NK-92 (cell line): ENCODE results near the gene E2F3.
"Not testable (repeated sequence)": the region's sequence is repeated elsewhere in the genome, so short reads cannot be mapped to it uniquely, and the experiment has no call there.

Experiments used
- DNase-seq: peaks from one replicate; lab custom pipeline; 2025; ENCODE audit not compliant: unreplicated experiment; lab: John Stamatoyannopoulos, UW

The E2F3 gene

DNA sequence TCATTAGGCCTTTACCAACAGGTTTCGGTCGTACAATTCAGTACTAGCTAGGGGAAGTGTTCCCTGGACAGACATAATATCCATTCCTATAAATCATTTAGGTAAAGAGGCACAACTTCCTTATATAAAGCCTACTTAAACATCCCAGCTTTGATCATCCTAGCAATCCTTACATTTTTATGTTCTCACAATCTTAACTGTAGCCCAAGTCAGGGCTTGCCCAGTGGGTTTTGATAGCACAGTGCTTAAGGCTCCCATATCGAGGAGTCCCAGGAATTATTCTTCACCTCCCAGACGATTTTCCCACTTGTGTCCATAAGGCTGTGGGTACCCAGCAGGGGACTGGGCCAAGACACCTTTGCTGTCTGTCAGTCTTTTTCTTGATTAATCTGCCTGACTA, 63.2 kb downstream of the E2F3 start:
- DNase-seq, result no peak

DNA sequence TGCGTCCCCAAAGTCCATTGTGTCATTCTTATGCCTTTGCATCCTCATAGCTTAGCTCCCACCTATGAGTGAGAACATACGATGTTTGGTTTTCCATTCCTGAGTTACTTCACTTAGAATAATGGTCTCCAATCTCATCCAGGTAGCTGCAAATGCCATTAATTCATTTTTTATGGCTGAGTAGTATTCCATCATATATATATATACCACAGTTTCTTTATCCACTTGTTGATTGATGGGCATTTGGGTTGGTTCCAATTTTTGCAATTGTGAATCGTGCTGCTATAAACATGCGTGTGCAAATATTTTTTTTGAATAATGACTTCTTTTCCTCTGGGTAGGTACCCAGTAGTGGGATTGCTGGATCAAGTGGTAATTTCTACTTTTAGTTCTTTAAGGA, 63.9 kb downstream of the E2F3 start:
- DNase-seq, result not testable (repeated sequence)

DNA sequence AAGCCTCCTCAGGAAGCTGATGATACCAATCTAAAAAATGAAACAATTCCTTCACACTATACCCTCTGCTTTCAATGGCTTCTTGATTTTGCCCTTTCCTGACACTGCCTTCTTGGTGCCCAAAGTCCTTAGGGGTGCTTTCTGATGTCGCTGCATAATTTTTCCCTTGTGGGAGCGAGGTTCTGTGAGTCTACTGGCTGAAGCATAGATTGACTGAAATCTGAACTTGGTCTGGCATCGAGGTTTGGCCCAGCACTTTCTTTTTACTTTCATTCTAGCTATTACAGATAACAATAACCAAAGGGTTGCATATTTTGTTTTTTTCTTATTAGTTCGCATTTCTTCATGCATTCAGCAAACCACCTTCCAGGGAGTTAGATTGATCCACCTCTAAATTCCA, 65.8 kb downstream of the E2F3 start:
- no peak for DNase-seq

DNA sequence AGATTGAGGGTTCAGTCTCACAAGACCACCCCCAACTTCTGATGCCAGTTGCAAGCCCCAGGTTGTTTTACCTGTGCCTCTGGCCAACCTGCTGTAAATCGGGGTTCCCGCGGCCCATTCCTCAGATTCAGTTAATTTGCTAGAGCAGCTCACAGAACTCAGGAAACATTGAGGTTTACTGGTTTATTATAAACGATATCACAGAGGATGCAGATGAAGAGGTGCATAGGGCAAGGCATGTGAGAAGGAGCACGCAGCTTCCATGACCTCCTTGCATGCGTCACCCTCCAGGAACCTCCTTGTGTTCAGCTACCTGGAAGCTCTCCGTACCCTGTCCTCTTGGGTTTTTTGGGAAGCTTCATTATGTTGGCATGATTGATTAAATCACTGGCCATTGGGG, 66.5 kb downstream of the E2F3 start:
- DNase-seq, result no peak

DNA sequence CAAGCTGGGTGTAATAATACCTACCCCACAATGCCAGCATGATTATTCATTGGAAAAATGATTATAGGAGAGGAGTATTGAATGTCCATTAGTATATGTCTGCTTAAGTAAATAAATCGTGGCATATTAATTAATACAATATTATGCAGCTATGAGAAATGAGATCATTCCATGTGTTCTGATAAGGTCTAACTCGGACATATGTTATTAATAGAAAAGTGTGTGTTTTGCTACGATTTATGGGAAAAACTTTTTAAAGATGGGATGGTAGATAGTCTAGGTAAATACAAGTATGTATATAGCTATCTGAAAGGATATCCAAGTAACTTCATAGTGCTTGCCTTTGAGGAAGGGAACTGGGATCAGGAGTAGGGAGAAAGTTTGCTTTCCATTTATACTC, 71.1 kb downstream of the E2F3 start:
- no peak for DNase-seq

DNA sequence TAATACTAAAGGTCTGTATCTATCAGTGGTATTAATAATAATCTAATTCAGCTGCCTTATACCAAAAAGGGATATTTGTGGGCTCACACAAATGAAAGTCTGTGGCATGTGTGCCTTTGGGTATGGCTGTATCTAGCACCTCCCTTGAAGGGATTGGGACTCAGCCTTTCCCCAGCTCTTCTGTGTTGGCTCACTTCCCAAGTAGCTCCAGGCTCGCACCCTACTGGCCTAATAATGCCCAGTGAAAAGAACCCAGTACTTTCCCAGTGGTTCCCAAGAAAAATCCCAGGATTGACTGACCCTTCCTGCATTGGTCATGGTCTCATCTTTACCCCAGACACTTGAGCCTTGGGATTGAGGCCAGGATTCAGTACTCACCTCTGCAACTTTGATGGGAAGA, 71.8 kb downstream of the E2F3 start:
- DNase-seq, result no peak

DNA sequence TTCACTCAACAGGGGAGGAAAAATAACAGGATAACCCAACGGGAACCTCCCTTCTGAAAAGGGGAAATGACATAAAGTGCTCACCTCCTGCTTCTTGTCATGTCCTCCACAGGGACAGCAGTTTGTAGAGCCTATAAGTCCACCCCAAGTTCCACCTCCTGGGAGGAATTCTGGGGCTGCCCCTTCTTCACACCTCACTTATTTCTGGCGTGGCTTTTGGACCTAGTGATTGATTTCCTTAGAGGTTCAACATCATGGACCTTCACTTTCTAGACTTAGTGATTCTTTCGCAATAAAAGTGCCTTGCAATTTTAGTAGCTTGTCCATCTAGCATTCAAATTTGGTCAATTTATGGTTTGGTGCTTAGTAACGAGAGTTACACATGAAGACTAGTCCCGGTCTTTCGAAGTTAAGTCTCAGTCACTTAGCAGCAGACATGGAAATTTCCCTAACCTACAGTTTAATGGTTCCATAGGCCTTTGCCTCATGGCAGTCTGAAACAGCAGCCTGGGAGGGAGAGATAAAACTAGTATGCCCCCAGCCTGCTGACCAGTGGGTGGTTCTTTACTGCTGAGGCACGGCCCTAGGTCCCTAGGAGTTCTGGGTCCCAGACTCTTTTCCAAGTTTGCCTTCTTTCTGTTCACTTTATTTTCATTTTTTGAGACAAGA, 73.3 kb downstream of the E2F3 start:
- no peak for DNase-seq

DNA sequence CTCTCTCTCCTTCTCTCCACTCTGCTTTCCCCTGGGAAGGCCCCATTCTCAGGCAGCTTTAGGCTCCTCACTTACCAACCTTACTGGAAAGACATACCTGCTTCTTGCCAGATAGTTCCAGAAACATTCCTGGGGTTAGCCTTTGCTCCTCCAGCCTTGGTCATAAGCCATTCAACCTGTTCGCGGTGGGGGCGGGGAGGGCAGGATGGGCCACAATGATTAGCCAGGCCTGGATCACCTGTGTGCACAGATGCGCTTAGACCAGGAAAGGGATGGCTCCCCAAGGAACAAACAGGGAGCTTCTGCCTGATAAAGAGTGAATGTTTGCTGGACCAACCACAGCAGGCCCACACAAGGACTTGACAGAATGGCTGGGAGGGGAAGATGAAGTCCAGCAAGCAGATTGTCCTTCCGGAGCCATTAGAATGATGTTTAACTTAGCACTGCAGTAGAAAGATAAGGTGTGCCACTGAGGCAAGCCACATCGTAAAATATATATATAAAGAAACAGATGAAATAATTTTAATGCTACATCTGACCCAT, 74.9 kb downstream of the E2F3 start:
- no peak for DNase-seq

DNA sequence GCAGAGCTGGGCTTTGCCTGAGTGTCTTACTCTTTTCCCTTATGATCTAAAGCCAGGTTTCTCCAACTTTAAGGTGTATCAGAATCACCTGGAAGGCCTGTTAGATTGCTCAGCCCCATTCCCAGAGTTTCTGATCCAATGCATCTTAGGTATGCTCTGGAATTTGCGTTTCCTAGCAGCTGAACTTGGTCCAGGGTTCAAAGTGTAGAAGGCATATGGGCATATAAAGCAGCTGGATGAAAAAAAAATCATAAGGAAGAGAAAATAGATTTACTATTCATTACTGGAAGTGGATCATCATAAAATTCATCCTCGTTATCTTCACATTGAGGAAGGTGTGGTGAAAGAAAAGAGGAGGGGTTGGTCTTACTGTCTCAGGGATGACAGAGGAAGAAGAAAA, 75.8 kb downstream of the E2F3 start:
- no peak for DNase-seq

DNA sequence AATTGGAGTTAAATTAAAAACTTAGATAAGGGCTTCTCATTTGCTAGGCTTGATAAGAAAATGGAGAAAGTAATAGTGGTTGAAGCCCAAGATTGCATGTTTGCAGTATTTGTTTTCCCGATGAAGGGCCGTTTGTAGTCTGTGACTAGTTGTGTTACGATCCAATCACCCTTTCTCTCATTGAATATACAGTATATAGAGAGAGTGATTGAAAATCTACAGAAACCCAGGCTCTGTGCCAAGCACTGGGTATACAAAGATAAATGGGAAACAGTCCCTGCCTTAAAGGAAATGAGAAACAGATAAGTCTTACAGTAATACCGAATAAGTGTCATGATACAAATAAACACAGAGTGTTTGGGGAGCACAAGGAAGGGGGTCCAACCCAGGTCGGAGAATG, 77.4 kb downstream of the E2F3 start:
- no peak for DNase-seq

DNA sequence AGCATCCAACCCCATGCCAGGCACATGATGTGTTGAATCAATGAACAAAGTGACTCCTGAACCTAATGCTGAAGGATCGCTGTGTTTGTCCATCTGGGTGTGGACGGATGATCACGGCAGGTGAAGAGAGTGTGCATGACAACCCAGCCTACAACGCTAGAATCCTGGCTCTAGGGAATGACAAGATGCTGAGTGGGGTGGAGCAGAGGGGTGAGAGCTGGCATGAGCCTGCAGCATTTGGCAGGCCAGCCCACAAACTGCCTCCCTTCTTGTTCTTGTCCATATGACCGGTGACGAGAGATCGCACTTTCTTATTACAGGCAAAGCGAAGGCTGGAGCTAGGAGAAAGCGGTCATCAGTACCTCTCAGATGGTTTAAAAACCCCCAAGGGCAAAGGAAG, 77.8 kb downstream of the E2F3 start:
- no peak for DNase-seq

DNA sequence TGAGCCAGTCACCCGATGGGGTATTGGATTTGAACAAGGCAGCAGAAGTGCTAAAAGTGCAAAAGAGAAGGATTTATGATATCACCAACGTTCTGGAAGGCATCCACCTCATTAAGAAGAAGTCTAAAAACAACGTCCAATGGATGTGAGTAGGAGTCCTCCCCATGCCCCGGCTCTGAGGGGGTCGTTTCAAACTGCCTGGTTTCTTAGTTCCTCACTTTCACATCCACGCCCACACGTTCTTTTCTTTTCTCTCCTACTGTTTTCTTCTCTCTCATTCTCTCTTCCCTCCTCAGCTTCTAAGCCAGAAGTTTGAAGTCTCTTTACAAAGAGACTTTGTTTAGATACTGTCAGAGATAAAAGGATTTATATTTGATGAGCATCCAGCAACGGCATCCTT, 79.6 kb downstream of the E2F3 start:
- DNase-seq, result no peak

DNA sequence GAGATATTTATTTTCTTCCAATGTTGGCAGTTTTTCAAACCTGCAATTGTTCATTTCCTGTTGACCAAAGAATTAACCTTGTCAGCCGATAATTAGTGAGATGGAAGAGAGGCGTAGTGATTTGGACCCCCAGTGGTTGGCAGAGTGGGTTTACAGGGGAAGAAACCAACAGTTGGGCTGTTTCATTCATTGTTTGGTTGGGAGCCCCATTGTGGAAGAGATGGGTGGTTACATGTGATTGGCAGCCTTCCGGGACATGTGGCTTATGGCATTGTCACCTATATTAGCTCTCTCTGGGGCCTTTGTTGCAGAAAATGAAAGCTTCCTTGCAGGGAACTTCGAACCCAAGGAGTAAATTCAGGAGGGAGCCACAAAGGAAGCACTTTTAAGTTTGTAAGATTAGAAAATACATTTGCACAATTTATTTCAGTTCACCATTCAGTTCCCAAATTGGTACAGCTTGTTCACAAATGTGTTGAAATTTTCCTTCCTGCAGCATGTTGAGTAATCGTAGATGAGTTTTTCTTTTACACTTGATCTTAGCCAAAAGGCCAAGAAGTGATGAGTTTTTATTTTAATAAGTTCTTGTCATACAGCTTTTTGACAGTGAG, 82.3 kb downstream of the E2F3 start:
- DNase-seq, result no peak

DNA sequence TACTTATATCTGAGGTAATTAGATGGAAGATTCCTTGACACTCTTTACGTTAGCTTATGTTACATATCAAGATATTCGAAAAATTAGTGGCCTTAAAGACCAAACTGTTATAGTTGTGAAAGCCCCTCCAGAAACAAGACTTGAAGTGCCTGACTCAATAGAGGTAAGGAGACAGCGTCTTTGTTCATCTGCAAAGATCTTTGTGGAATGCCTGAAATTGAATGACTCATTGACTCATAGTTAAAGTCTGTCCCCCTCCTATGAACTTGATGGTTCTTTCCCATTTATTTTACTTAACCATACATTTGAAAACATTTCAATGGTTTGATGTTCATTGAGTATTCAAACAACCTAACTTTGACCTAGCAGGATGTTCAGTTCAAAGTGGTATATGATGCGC, 85.0 kb downstream of the E2F3 start:
- DNase-seq, result no peak

DNA sequence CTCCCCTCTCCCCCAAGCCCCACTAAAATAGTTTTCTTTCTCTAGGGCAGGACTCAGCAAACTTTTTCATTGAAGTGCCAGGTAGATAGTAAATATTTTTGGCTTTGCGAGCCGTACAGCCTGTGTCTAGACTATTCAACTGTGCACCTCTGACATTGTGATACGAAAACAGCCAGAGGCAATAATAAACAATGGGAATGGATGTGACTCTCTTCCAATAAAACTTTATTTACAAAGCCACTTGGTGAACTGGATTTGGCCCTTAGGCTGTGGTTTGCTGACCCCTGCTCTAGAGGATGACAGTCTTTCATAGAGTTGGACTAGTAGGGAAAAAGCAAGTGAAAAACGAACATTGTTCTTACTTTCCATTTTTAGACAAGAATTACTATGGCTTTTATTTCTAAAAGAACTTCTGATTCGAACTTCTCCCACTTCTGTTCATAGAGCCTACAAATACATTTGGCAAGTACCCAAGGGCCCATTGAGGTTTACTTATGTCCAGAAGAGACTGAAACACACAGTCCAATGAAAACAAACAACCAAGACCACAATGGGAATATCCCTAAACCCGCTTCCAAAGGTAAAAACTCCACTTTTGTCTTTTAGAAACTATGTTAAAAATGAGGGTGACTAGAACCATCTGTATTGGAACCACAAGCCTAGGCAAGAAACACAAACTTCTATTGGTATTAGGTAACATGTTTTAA, 86.1 kb downstream of the E2F3 start:
- no peak for DNase-seq

DNA sequence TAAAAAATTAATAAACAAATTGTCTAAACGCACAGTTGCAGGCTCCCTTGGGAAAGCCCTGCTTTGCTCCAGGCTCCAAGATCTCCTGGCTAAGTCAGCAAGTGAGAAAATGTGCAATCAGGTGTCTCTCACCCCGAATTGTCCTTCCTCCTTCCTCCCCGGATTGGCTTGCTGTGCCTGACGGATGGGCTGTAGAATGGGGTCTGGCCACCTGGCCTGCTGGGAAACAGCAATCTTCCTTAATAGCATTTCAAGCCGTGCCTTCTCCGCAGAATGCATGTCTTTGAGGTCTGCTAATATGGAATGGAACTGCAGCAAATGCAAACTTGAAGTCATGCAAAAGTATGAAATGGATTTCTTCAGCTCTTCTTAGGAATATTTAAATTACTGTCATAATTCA, 88.9 kb downstream of the E2F3 start:
- no peak for DNase-seq

DNA sequence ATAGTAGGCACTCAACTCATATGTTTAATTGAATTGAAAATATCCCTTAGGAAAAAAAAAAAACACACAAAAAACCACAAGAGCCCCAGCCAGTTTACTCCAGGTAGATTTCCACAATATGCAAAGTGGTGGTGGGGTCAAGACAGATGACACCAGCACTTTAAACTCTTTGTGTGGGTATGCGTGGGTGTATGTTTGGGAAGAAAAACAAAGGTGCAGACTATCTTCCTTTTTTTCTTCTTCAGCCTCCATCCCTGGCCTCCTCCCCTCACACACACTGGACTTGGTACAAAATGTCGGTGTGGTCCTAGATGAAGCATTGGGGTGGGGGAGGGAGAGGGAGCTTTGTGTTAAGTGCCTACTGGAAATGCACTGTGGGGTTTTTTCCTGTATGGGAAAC, 90.4 kb downstream of the E2F3 start:
- no peak for DNase-seq

DNA sequence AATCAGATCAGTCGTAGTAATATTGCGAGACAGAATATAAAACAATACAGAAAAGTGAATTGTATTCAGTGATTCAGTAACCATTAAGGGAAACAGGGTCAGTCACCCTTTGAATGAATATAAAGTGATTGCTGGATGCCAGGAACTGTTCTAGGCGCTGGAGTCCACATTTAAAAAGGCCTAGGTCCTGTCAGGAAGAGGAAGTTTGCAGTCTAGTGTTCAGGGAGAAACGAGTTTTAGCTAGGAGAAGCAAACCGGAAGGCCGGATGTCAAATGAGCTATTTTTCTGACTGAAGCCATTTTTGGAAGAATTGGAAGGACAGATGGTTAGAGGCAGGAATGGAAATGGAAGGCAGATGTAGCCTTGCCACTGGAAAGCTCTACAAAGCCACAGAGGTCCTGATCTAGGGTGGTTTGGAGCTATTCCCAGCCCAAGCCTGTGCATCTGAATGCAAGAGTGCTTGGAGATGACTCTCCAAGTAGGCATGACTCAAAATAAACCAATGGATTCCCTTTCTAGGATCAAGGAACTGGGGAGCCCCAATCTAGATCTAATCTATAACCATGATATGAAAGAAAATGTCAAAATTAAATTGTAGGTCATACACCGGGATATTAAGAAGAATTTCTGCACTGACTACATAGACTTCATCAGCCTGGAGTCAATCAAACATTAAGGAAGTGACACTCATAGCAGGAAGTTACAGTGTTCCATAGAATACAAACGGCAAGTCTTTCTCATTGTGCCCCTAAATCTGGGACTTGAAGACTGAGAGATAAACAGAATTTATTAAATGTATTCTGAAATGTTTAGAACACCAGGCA, 95.7 kb downstream of the E2F3 start:
- no peak for DNase-seq

DNA sequence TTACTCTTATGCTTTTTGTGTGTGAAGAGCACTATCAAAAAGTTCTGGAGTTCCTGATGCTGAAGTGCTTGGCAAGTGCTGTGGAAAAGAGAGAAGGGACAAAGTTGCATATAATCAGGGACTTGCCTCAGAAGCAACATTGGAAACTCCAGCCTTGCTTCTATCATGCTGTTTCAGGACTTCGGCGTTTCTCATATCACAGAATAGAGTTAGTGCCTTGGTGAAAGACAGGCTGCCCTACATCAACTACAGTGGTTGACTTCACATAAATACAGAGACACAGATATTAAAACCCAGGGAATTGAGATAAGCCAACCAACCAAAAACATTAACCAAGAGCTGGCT, 96.3 kb downstream of the E2F3 start:
- no peak for DNase-seq

DNA sequence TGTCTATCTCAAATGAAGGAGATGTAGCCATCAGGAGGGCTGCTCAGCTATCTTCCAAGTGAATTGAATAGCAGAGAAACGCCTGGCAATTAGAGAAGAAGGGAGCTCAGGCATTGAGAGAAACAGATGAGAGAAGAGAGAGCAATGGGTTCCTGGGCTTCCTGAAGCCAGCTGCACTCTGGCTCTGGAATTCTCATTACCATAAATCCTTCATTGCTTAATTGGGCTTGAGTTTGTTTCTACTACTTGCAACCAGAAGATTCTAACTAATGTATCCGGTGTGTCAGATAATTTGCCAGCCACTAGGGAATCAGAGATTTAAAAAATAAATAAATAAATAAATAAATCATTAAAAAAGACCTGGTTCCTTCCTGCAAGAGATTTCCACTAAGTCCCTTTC, 107.5 kb downstream of the E2F3 start:
- DNase-seq, result no peak

DNA sequence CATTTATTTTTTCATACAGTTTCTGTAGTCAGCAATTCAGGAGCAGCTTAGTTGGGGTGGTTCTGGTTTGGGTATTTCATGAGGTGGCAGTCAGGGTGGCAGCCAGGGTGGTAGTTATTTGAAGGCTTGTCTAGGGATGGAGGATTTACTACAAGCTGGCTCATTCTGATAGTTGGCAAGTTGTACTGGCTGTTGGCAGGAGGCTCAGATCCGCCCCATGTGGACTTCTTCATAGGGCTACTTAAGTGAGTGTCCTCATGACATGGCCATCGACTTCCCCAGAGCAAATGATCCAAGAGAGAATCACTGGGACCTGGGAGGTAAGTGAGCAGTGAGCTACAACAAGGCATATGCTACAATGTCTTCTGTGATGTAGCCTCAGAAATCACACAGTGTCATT, 110.2 kb downstream of the E2F3 start:
- DNase-seq, result no peak

DNA sequence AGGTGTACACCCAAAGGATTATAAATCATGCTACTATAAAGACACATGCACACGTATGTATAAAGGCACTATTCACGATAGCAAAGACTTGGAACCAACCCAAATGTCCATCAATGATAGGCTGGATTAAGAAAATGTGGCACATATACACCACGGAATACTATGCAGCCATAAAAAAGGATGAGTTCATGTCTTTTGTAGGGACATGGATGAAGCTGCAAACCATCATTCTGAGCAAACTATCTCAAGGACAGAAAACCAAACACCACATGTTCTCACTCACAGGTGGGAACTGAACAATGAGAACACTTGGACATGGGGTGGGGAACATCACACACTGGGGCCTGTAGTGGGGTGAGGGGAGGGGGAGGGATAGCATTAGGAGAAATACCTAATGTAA, 123.5 kb downstream of the E2F3 start:
- DNase-seq, result not testable (repeated sequence)
